ENCODE data around the gene MOB3B.

MOB3B gene

DNA sequence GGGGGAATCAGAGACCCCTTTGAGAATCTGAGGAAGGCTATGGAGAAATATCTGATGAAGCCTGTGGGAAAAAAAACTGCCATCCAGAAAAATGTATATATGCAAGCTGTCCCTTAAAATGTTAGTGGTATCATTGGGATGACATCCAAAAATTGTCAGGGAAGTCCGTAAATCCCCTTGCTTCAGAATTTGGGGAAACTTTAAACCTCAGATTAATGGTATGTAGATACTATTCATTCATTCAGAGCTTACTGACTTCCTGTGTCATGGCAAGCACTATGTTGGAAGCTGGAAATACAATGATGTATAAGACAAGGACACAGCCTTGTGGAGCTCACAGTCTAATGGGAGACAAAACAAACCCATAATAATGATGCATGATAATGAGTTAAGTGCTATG, 10.9 kb upstream of the MOB3B start:
- DNase-seq: no peak

GRCh38 chr9:27539479-27540441, 10.1 kb upstream of the MOB3B start:
- no peak for DNase-seq

GRCh38 chr9:27538647-27539046, 9.0 kb upstream of the MOB3B start:
- no peak for DNase-seq

GRCh38 chr9:27537756-27538155, 8.1 kb upstream of the MOB3B start:
- no peak for DNase-seq

DNA sequence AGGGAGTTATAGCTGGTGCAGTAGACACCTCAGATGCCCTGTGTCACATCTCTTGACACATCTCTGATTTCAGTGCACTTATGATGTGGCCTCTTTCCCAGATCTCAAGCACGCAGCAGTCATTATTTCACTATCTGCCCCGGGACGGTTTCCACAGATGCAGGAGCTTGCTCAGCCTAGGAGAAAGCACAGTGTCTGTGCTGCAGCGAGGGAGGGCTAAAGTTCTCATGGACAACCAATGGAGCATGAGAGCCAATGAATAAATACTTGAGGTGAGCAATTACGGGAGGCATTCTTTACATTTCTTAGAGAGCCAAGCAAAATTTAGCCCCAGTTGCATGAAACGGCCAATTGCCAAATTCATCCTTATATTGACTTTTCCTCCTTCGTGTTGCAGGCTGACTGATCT, 7.4 kb upstream of the MOB3B start:
- no peak for DNase-seq

DNA sequence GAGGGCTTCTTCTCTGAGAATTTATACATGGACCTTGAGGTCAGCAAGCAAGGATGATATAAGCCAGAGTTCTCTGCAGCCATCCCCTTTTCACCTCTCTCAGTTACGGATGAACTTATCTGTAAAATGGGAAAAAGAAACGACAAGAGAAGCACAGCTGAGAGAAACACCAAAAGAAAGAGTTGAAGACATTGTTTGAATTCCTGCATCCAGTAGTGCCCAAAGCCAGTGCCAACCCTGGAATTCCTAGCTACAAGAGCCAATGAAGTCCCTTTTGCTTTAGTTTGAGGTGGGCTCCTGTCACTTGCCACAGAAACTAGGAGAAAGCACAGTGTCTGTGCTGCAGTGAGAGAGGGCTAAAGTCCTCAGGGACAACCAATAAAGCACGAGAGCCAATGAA, 6.6 kb upstream of the MOB3B start:
- no peak for DNase-seq

GRCh38 chr9:27535701-27536118, 6.1 kb upstream of the MOB3B start:
- no peak for DNase-seq

GRCh38 chr9:27534658-27535209, 5.1 kb upstream of the MOB3B start:
- no peak for DNase-seq

GRCh38 chr9:27534131-27534530, 4.5 kb upstream of the MOB3B start:
- DNase-seq: no peak

GRCh38 chr9:27533311-27533710, 3.7 kb upstream of the MOB3B start:
- no peak for DNase-seq

DNA sequence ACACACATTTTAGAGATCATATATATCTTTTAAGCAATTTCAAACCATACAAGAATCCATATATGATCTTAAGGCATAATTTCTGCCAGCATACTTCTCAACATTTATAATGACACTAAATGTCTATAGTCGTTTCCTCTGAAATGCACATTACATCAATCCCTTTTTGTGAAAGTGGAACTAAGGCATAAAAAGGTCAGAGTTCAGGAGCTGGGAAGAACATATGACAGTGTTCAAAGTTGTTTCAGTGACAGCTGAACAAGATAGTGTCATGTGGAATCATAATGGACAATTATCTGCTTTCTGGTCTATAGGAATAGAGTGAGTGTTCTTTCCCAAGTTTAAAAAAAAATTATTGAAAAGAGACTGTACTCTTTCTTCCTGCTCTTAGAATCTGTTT, 2.4 kb upstream of the MOB3B start:
- no peak for DNase-seq

- DNase-seq: no peak
Observed at GRCh38 chr9:27530915-27531755, 1.5 kb upstream of the MOB3B start.

- DNase-seq: no peak
Observed at GRCh38 chr9:27528886-27529315, 713 bp downstream of the MOB3B start.

DNA sequence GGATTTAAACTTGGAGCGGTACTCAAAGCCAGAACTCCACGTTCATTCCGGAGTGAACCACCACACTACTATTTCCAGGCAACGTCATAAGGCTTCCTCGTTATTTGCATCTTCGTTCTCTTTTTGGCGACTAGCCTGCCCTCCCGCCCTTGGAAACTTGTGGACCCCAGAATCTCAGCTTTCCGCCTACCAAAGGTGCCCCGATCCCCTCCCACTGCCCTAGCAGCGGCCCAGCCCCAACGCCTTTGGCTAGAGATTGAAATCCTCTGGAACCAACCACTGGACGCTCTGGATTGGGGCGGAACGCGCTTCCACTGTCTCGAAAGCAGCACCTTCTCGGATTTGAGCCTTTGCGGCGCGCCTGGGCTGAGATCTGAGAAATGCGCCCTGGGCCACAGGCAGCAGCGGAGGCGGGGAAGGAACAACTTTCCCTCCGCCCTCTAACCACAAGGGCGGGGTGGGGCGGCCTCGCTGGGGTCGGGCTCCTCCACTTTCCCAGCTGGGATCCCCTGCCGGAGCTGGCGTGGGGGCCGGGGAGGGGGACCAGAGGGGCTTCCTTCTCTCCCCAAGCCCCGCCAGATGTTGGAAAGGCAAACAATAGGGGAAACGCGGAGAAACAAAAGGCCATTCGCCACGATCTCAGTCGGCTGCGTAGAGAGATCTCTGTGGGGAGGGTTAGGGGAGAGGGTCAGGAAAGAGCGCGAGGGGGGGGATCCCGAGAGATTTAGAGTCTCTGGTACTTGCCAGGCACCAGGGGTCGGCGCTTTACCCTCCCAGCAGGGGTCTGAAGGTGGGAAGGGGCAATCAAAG, 1.3 kb downstream of the MOB3B start:
- no peak for DNase-seq

- DNase-seq: no peak
Observed at GRCh38 chr9:27527702-27528075, 1.9 kb downstream of the MOB3B start.

DNA sequence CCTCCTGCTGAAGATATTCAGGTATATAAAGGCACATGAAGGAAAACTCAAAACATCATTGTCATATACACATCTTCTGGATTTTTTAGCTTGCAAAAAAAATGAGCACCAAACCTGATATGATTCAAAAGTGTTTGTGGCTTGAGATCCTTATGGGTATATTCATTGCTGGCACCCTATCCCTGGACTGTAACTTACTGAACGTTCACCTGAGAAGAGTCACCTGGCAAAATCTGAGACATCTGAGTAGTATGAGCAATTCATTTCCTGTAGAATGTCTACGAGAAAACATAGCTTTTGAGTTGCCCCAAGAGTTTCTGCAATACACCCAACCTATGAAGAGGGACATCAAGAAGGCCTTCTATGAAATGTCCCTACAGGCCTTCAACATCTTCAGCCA, 5.4 kb downstream of the MOB3B start, which contains the start of gene IFNK:
Gene IFNK (plus strand): TSS at position 55 of the 400 bp plus-strand sequence. CDS start 47 bp downstream, at position 102.
- no peak for DNase-seq

DNA sequence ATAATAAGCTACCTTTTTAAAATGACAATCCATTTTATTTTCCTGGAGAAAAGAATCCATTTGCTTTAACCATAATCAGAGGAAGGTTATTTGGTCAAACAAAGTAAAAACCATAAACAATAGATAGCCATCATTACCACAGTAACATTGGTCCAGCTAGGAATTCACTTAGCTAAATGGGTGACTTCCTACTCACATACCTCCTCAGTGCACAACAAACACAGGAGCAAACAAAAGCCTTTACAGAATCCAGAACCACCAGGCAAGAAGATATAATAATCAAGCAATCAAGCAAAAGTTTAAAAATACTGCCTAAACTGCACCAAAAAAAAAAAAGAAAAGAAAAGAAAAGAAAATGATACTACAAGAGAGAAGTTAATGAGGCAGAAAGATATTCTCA, 6.5 kb downstream of the MOB3B start:
- DNase-seq: no peak

DNA sequence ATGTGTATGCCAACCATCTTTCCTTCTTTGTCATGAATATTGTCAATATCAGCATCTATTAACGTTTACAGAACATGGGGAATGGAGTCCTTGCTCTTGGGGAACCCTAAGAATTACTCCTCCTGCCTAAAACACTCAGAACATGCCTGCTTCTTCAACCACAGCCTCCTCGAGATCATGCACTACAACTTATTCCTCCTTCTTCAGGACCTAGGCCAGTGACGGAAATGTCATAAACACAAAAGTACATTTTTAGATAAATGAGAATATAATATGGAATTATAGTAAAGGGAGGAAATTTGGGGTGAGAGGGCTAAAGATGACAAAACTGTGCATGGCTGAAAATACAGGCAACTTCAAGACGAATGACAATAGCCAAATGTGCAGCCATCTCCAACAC, 8.6 kb downstream of the MOB3B start:
- DNase-seq: no peak

DNA sequence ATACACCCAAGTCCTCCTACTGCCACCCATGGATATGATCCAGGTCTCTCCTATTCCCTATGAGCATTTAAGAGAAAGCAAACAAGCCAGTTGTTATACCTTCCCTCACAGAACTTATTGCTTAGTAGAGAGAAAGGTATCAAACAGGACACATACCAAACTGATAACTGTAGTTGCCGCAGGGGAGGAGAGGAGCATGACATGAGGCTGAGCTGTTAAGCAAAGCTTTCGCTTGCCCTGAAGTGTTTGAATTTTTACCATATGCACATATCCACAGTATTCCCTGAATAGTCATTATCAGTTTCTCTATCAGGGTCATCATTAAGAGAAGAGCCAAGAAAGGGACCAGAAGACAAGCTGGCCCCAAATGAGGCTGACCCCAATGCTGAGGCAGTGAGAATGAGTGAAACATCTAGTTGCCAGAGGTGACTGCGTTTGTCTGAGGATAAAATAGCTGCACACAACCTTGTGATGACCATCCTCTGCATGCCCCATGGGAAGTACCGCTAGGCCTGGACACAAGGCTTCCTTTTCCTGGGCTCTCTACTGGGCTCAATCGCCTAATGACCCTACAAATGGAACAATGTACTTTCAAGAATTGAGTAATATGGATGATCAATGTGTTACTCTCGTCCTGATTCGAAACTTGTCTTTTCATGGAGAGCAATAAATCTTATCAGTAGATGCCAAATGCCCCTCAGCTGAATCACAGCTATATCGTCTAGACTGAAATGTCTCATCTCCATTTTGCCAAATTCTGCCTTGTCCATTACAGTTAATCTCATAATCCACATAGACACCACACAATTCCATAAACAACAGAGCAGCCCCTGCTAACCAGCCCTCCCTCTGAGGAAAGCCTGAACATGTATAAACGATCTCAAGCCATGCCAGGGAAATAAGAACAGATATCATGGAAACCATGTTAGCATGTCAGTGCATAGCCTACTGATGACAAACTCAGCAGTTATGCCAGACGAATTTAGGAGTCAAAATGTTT, 9.8 kb downstream of the MOB3B start:
- no peak for DNase-seq

- DNase-seq: no peak
Observed at GRCh38 chr9:27518809-27519208, 10.8 kb downstream of the MOB3B start.

DNA sequence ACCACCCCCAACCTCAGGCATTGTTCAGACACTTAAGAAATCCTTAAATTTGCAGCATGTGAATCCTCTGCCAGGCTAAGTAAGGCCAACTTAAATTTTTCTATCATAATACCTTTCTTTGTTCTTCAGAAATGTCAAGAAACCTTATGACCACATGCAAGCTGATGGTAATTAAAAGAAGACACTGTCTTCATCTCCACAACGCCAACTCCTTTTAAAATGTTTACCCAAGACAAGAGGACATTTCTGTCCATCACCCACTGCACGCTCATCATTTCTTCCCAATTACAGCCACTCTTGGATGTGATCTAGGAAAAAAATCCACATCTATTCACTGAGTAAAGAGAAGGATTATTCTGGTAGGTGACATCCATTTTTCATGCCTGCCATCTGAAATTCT, 11.6 kb downstream of the MOB3B start:
- DNase-seq: no peak
